Measurements from ENCODE around the gene ARMC2. TPM values are rescaled to one million over a fixed set of nuclear protein-coding genes. Genes with fewer than 3 reads are reported as not detected.

The ARMC2 gene
- polyA plus RNA-seq, 1 experiment: 5.1 TPM

DNA sequence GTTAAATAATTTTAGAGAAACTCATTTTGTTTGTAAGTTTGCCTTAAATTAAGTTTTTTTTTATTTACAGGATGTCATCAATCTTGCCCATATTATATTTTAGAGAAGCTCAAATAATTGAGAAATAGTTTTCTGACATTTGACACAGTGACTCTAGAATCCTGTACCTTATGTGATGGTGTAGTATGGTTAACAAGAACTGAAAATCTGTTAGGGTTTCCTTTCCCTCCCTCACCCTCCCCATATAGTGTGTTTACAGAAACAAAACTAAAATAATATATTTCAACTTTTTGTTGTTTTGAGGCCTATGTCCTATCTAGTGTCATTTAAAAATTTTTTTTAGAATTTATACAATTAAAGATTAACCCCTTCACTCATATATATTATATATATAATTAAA lies 154.7 kb downstream of the ARMC2 start:
- no peaks in the 10 kb centered on the region for H3K9me3 ChIP-seq (ENCODE audit: control insufficient read depth, insufficient read depth, low read length)
- ChIA-PET POLR2A (no interaction called here), CTCF (interaction anchor here (1.3 kb wide), 1 partner anchor 34 kb away, joined by 3 read pairs; no protein-coding TSS in a partner anchor)
- H3K27me3 ChIP-seq (ENCODE audit: control insufficient read depth, insufficient read depth, low read length): no peaks in the 10 kb centered on the region
- TF ChIP-seq, protein P1, sequence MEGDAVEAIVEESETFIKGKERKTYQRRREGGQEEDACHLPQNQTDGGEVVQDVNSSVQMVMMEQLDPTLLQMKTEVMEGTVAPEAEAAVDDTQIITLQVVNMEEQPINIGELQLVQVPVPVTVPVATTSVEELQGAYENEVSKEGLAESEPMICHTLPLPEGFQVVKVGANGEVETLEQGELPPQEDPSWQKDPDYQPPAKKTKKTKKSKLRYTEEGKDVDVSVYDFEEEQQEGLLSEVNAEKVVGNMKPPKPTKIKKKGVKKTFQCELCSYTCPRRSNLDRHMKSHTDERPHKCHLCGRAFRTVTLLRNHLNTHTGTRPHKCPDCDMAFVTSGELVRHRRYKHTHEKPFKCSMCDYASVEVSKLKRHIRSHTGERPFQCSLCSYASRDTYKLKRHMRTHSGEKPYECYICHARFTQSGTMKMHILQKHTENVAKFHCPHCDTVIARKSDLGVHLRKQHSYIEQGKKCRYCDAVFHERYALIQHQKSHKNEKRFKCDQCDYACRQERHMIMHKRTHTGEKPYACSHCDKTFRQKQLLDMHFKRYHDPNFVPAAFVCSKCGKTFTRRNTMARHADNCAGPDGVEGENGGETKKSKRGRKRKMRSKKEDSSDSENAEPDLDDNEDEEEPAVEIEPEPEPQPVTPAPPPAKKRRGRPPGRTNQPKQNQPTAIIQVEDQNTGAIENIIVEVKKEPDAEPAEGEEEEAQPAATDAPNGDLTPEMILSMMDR (IDR thresholded peaks at IDR 0.05; ENCODE audit: low read depth, low read length): no peak
- H3K27ac ChIP-seq (ENCODE audit: low read depth, low read length): no peak overlapping the region
- H3K4me3 ChIP-seq (ENCODE audit: low read depth, low read length): no peak overlapping the region
- no peak for DNase-seq (ENCODE audit: low read depth, low spot score)

GRCh38 chr6:109006818-109007217 lies 158.6 kb downstream of the ARMC2 start:
- DNase-seq (ENCODE audit: low read depth, low spot score): no peak
- POLR2A ChIA-PET: no interaction called here
- Histone ChIP-seq H3K9me3 (ENCODE audit: control insufficient read depth, insufficient read depth, low read length) (no peaks in the 10 kb centered on the region), H3K27me3 (ENCODE audit: control insufficient read depth, insufficient read depth, low read length) (no peaks in the 10 kb centered on the region), H3K4me3 (ENCODE audit: low read depth, low read length) (no peak overlapping the region), H3K27ac (ENCODE audit: low read depth, low read length) (no peak overlapping the region)
- CTCF ChIA-PET: interaction anchor here (0.7 kb wide), 1 partner anchor 8 kb away, joined by 8 read pairs; no protein-coding TSS in a partner anchor
- TF ChIP-seq, protein P1 (IDR thresholded peaks at IDR 0.05; ENCODE audit: low read depth, low read length): no peak

- Histone ChIP-seq H3K27ac (ENCODE audit: low read depth, low read length) (no peak overlapping the region), H3K9me3 (ENCODE audit: control insufficient read depth, insufficient read depth, low read length) (no peaks in the 10 kb centered on the region), H3K27me3 (ENCODE audit: control insufficient read depth, insufficient read depth, low read length) (no peaks in the 10 kb centered on the region), H3K4me3 (ENCODE audit: low read depth, low read length) (peak overlapping the region; percentile 82; the same call in 1 of the 2 replicates)
- DNase-seq (ENCODE audit: low read depth, low spot score): no peak
- TF ChIP-seq, protein P1 (IDR thresholded peaks at IDR 0.05; ENCODE audit: low read depth, low read length): no peak
- ChIA-PET CTCF (interaction anchor here (0.7 kb wide), 1 partner anchor 8 kb away, joined by 8 read pairs; no protein-coding TSS in a partner anchor), POLR2A (no interaction called here)
These were observed 159.3 kb downstream of the ARMC2 start for GRCh38 chr6:109007521-109007920.

DNA sequence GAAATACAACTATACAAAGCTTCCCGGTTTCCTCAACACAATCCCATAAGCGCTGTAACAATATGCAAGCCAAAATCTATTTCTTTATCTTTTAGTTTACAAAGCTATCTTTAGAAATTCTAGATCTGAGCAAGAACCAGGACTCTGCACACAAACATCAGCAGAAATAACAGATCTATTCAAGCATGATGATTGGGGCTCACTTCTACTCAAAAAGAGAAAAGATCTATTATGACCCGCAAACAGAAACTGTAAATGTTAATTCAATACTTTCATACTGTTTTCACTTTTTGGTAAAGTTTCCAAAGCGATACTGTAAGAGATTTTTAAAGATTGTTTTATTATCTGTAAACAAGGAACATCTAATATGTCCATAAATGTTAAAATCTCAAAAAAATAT lies 159.8 kb downstream of the ARMC2 start:
- no peak overlapping the region for H3K27ac ChIP-seq (ENCODE audit: low read depth, low read length)
- no peak for DNase-seq (ENCODE audit: low read depth, low spot score)
- H3K4me3 ChIP-seq (ENCODE audit: low read depth, low read length): peak overlapping the region; percentile 82
- TF ChIP-seq, protein P1 (IDR thresholded peaks at IDR 0.05; ENCODE audit: low read depth, low read length): no peak
- ChIA-PET POLR2A (interaction anchor here (0.9 kb wide), 1 partner anchor 62 kb away, joined by 4 read pairs; no protein-coding TSS in a partner anchor), CTCF (no interaction called here)
- no peaks in the 10 kb centered on the region for H3K9me3 ChIP-seq (ENCODE audit: control insufficient read depth, insufficient read depth, low read length)
- no peaks in the 10 kb centered on the region for H3K27me3 ChIP-seq (ENCODE audit: control insufficient read depth, insufficient read depth, low read length)

- Histone ChIP-seq H3K9me3 (ENCODE audit: control insufficient read depth, insufficient read depth, low read length) (no peaks in the 10 kb centered on the region), H3K27ac (ENCODE audit: low read depth, low read length) (peak overlapping the region; percentile 58), H3K27me3 (ENCODE audit: control insufficient read depth, insufficient read depth, low read length) (no peaks in the 10 kb centered on the region), H3K4me3 (ENCODE audit: low read depth, low read length) (peak overlapping the region; percentile 82)
- DNase-seq (ENCODE audit: low read depth, low spot score): no peak
- TF ChIP-seq, protein P1 (IDR thresholded peaks at IDR 0.05; ENCODE audit: low read depth, low read length): no peak
- ChIA-PET POLR2A (interaction anchor here (0.8 to 1.0 kb wide), 3 partner anchors 62 to 300 kb away, joined by 3 to 5 read pairs (median 4); partner anchors contain the start of gene SESN1), CTCF (interaction anchor here (0.5 to 2.9 kb wide), 4 partner anchors 12 to 514 kb away, joined by 3 to 9 read pairs (median 3); no protein-coding TSS in a partner anchor)
These were observed 160.5 kb downstream of the ARMC2 start for GRCh38 chr6:109008537-109009235.
